Epithelial cell of proximal tubule (primary cell): ENCODE measurements around the gene ANXA11. TPM values are rescaled to one million over a fixed set of nuclear protein-coding genes. Genes with fewer than 3 reads are reported as not detected.

Experiments
- DNase-seq: peaks from one replicate; pipeline ENCODE4 v3.0.0-alpha.2; 2011; ENCODE audit warnings: low read depth
- H3K4me3 ChIP-seq: 2 replicates; pipeline ENCODE4 v1.5.1; 2011; ENCODE audit warnings: low read depth, mild to moderate bottlenecking, low read length
- total RNA-seq: library from RNA; depleted of rRNA; stranded (reverse); fragments of >200 nt; gene quantifications from 2 replicates; pipeline ENCODE4 v1.2.3, GENCODE V29; 2015
- TF ChIP-seq, protein P1 (sequence below): conservative IDR thresholded peaks from 2 replicates; pipeline ENCODE4 v1.5.1; 2012; ENCODE audit warnings: low read depth, mild to moderate bottlenecking, low read length

The ANXA11 gene
- total RNA-seq, 1 donor from 2014 or later, result 153 TPM

DNA sequence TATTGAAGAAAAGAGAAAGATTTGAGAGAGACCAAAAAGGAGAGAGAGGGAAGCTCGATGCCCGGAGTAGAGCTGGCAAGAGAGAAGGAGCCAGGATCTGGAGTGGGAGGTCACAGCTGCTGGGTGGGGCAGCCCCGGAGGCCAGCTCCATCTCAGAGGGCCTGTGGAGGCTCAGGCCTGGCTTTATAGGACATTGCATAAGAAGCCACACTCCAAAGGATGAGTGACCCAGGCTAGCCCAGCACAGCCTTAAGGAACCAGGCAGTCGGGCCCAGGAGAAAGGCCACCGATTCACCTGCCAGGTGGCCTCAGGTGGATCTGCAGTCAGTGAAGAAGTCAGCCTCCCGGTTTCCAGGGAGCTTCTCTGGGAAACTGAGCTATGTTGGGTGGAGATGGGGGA is 72.1 kb downstream of the ANXA11 start:
- DNase-seq, result no peak
- H3K4me3 ChIP-seq, result no peak overlapping the region
- TF ChIP-seq, protein P1, sequence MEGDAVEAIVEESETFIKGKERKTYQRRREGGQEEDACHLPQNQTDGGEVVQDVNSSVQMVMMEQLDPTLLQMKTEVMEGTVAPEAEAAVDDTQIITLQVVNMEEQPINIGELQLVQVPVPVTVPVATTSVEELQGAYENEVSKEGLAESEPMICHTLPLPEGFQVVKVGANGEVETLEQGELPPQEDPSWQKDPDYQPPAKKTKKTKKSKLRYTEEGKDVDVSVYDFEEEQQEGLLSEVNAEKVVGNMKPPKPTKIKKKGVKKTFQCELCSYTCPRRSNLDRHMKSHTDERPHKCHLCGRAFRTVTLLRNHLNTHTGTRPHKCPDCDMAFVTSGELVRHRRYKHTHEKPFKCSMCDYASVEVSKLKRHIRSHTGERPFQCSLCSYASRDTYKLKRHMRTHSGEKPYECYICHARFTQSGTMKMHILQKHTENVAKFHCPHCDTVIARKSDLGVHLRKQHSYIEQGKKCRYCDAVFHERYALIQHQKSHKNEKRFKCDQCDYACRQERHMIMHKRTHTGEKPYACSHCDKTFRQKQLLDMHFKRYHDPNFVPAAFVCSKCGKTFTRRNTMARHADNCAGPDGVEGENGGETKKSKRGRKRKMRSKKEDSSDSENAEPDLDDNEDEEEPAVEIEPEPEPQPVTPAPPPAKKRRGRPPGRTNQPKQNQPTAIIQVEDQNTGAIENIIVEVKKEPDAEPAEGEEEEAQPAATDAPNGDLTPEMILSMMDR, result no peak

DNA sequence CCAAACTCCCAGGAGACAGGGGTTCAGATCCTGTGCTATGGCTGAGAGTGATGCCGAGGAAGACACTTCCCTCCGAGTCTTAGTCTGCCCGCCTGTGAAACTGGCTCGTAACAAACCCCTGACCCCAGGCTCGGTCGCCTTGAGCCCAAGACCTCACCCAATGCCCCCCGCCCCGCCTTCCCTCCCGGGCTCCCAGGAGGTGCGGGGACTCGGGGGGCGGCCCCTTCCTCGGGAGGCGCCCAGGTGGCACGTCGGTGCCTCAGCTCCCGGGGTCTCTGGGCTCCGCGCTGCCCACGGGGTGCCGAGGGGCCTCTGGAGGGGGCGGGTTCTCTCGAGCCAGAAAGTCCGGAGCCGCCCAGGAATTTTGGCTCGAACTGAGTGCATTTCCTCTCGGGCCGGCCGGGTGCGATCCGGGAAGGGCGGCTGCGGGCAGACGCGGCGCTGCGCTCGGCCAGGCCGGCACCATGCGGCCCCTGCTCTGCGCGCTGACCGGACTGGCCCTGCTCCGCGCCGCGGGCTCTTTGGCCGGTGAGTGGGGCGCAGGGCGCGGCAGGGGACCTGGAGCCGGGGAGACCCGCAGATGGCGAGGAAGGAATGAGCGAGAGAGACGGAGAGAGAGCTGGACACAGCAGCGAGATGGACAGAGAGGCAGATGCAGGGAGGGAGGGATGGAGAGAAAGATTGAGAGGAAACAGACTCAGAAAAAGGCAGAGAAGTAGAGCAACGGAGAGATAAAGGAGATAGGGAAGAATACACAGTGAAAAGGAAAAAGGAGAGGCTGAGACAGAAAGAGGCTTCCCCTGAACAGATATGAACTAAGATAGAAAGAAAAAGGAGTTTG is 72.8 kb downstream of the ANXA11 start, which contains the start of gene PLAC9:
Gene PLAC9 (plus strand): TSS at position 432 of the 841 bp plus-strand sequence. CDS start 33 bp downstream, at position 465.
- no peak for DNase-seq
- TF ChIP-seq, protein P1, result no peak
- H3K4me3 ChIP-seq, result peak within 1 kb of the TSS; percentile 19

DNA sequence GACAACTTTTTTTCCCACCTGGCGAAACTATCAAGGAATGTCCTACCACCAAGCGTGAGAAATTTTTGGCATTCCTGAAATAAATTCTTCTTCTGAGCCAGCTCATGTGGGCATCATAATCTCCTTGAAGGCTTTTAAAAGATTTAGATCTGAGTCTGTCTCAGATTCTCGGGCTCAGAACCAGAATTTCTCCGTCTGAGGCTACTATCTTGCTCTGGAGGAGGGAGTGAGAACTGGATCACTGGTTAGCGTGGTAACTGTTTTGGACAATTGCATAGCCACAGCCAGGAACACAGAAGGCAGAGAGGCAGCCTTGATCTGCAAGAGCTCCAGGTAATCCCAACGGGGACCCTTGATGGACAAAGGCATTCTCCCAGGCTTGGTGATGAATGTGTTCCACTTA is 73.8 kb downstream of the ANXA11 start:
- TF ChIP-seq, protein P1, result no peak
- no peak overlapping the region for H3K4me3 ChIP-seq
- no peak for DNase-seq

DNA sequence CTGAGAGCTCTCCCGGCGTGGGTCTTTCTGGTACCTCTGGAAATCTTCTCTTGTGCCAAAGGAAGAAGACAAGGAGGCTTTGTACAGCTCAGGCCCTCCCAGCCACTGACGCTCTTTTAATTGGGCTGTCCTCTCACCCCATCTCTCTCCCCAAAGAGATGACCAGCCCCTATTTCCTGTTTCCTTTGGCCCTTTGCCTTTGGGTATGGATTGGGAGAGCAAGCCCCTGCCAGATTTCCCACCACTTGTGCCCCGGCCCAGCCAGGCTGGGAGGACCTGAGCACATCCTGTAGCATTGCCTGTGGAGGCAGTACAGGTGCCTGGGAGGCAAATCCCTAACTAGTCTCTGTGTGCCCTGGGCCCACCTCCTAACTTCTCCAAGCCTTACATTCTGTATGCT is 78.5 kb downstream of the ANXA11 start:
- no peak for DNase-seq
- TF ChIP-seq, protein P1, result no peak
- no peak overlapping the region for H3K4me3 ChIP-seq

DNA sequence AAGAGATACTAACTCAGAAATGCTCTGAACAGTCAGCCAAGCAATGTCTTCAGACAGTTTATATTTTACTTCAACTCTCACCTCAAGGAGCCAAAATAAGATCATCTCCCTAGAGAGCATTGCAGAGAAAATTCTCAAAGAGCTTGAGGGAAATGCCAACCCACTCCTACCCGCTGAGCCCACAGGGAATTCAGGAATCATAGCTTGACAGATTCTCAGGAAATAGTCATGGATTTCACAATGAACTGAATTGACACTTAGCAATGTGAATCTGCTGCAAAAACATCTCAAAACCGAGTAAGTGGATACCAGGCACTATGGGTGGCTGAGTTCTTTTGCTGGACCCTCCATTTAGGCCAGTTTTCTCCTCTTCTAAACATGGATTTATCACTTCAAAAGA is 82.6 kb downstream of the ANXA11 start:
- H3K4me3 ChIP-seq, result no peak overlapping the region
- no peak for DNase-seq
- TF ChIP-seq, protein P1, result no peak

DNA sequence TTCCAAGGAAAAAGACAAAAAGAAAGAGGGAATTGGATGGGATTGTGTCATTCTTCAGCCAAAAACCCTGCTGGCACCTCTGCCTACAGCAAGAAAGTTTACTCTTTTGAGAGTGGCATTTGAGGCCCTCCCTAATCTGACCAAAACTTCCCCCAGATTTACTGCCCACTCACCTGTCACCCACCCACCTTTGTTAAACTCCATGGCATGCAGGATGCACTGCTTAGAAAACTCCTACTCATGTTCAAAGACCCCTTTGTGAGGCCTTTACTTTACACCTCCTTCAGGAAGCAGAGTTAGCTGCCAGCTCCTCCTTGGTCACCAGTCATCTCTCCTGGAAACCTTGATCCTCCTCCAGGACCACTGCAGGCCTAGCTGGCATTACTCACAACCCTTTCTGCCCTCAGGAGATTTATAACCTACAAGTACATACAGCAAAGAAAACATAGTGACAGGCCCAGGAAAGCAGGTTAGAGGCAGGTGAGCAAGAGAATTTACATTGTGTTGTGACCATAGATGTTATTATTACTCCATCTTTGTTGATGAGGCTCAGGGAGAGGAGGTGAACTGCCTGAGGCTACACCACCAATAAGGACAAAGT is 83.1 kb downstream of the ANXA11 start:
- no peak overlapping the region for H3K4me3 ChIP-seq
- no peak for DNase-seq
- TF ChIP-seq, protein P1, result no peak
